ENCODE measurements around the gene KHK. TPM values are rescaled to one million over a fixed set of nuclear protein-coding genes. Genes with fewer than 3 reads are reported as not detected.

KHK gene
- polyA plus RNA-seq, 1 of the 3 experiments (the other 2 are of a cell fraction) = 10.3 TPM

DNA sequence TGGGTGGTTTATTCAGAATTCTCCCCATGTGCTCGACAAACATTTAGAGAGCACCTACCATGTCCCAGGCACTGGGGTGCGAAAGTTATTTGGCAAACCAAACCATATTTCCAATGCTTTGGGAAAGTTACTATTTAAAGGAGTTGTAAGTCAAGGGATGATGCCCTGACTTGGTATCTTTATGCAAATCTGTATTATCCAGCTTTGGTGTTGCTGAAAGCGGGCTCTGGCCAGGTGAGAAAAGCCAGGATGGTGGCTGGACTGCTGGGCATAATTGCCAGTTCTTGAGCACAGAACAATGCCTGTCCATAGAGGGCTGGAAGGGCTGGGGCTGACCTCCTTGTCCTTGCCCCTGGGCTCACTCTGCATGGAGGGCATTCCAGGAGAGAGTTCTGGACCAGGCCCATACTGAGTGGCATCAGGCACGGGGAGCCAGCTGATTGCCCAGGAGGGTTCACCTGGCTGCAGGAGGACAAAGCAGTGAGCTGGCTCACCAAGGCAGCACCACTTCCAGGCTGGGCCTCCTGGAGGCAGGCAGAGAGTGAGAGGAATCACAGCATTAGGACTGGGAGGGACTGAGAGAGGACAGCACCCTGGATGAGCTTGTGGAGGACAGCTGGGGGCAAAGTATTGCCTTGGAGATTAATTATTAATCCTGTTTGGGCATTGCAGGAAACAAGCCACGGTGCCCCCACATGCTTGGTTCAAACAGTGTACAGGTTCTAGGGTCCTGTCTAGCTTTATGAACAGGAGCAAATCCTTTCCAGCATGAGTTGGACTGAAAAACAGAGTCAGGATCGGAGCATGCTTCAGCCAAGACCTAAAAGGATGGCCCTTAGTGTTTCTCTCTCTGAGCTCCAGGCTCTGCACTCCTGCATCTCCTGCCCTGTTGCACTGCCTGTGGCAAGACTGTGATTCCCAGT lies 7.1 kb downstream of the KHK start:
- Histone ChIP-seq H3K9ac (no peak overlapping the region), H2AFZ (ENCODE audit: low read depth) (no peak overlapping the region), H3K27me3 (ENCODE audit: insufficient read depth) (no peaks in the 10 kb centered on the region), H3K4me1 (ENCODE audit: control insufficient read depth in 1 of 2, insufficient read depth in 2 of 2, low read depth in 1 of 2, low read length in 1 of 2) (peaks cover 4 to 28% of the 10 kb centered on the region in 2 experiments; a peak in 2 of 4 replicates), H3K36me3 (replicated peaks in 1 of 2; ENCODE audit: control insufficient read depth in 1 of 2, insufficient read depth in 2 of 2, low read length in 1 of 2) (no peaks in the 10 kb centered on the region), H3K4me3 (ENCODE audit: low read depth in 2 of 2, low read length in 1 of 2) (no peak overlapping the region), H4K20me1 (ENCODE audit: insufficient read depth) (no peaks in the 10 kb centered on the region), H3K27ac (ENCODE audit: low read depth in 2 of 2, low read length in 1 of 2) (no peak overlapping the region), H3K79me2 (ENCODE audit: insufficient read depth) (no peaks in the 10 kb centered on the region), H3K4me2 (no peak overlapping the region), H3K9me3 (no peaks in the 10 kb centered on the region), H3K9me2 (no peaks in the 10 kb centered on the region), H3F3A (replicated peaks; ENCODE audit: insufficient read depth) (no peaks in the 10 kb centered on the region)
- TF ChIP-seq TAF1 (IDR thresholded peaks at IDR 0.05; ENCODE audit: borderline replicate concordance, low read depth, low read length) = no peak
- no peak for TF ChIP-seq EP300 (IDR thresholded peaks at IDR 0.05; ENCODE audit: borderline replicate concordance in 1 of 2, low read depth in 1 of 2, low read length in 1 of 2)
- no peak for TF ChIP-seq JUND (IDR thresholded peaks at IDR 0.05)
- TF ChIP-seq POLR2AphosphoS5 (IDR thresholded peaks at IDR 0.05; ENCODE audit: low read depth, low read length) = no peak
- WGBS (ENCODE audit: low lambda C conversion rate) = 90% methylated on average over 6 of the region's 6 CpGs
- ChIA-PET POLR2A (interaction anchor here (1.4 kb wide), 1 partner anchor 30 kb away, joined by 3 read pairs; the partner anchor contains the start of gene ABHD1), CTCF (interaction anchor here (0.8 to 5.1 kb wide), 13 partner anchors 15 to 209 kb away, joined by 3 to 32 read pairs (median 4); partner anchors contain the start of genes CGREF1, EMILIN1 and TRIM54)
- no peak for DNase-seq

- H3K27ac ChIP-seq (ENCODE audit: low read depth in 2 of 2, low read length in 1 of 2) = no peak overlapping the region
- no peak overlapping the region for H2AFZ ChIP-seq (ENCODE audit: low read depth)
- DNase-seq = no peak
- H3K9me2 ChIP-seq = no peaks in the 10 kb centered on the region
- no peak overlapping the region for H3K4me2 ChIP-seq
- no peak overlapping the region for H3K9ac ChIP-seq
- no peak overlapping the region for H3K4me3 ChIP-seq (ENCODE audit: low read depth in 2 of 2, low read length in 1 of 2)
- ChIA-PET CTCF (interaction anchor here (0.8 to 6.3 kb wide), 11 partner anchors 8 to 209 kb away, joined by 3 to 75 read pairs (median 6); partner anchors contain the start of genes CGREF1, EMILIN1, KHK and TRIM54), POLR2A (interaction anchor here (1.4 kb wide), 1 partner anchor 29 kb away, joined by 3 read pairs; the partner anchor contains the start of gene ABHD1)
- no peaks in the 10 kb centered on the region for H3K79me2 ChIP-seq (ENCODE audit: insufficient read depth)
- H3F3A ChIP-seq (replicated peaks; ENCODE audit: insufficient read depth) = no peaks in the 10 kb centered on the region
- 95% methylated on average over 24 of the region's 24 CpGs for WGBS (ENCODE audit: low lambda C conversion rate)
- TF ChIP-seq FOXJ3 (CRISPR knock-in tag; IDR thresholded peaks at IDR 0.05) = no peak
- no peak for TF ChIP-seq FOXM1 (IDR thresholded peaks at IDR 0.05; ENCODE audit: low read depth)
- no peak for TF ChIP-seq NRF1 (IDR thresholded peaks at IDR 0.05; ENCODE audit: low read depth, low read length)
- TF ChIP-seq TAF1 (IDR thresholded peaks at IDR 0.05; ENCODE audit: borderline replicate concordance, low read depth, low read length) = no peak
- no peak for TF ChIP-seq FOSL2 (IDR thresholded peaks at IDR 0.05; ENCODE audit: borderline replicate concordance, low read depth)
- TF ChIP-seq EZH2phosphoT487 (IDR thresholded peaks at IDR 0.05; ENCODE audit: borderline replicate concordance, low read depth) = no peak
- TF ChIP-seq RAD21 (IDR thresholded peaks at IDR 0.05; ENCODE audit: low read length) = no peak
- TF ChIP-seq, protein P1, sequence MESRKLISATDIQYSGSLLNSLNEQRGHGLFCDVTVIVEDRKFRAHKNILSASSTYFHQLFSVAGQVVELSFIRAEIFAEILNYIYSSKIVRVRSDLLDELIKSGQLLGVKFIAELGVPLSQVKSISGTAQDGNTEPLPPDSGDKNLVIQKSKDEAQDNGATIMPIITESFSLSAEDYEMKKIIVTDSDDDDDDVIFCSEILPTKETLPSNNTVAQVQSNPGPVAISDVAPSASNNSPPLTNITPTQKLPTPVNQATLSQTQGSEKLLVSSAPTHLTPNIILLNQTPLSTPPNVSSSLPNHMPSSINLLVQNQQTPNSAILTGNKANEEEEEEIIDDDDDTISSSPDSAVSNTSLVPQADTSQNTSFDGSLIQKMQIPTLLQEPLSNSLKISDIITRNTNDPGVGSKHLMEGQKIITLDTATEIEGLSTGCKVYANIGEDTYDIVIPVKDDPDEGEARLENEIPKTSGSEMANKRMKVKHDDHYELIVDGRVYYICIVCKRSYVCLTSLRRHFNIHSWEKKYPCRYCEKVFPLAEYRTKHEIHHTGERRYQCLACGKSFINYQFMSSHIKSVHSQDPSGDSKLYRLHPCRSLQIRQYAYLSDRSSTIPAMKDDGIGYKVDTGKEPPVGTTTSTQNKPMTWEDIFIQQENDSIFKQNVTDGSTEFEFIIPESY (IDR thresholded peaks at IDR 0.05; ENCODE audit: borderline replicate concordance, low read depth) = no peak
- TF ChIP-seq, protein P2, sequence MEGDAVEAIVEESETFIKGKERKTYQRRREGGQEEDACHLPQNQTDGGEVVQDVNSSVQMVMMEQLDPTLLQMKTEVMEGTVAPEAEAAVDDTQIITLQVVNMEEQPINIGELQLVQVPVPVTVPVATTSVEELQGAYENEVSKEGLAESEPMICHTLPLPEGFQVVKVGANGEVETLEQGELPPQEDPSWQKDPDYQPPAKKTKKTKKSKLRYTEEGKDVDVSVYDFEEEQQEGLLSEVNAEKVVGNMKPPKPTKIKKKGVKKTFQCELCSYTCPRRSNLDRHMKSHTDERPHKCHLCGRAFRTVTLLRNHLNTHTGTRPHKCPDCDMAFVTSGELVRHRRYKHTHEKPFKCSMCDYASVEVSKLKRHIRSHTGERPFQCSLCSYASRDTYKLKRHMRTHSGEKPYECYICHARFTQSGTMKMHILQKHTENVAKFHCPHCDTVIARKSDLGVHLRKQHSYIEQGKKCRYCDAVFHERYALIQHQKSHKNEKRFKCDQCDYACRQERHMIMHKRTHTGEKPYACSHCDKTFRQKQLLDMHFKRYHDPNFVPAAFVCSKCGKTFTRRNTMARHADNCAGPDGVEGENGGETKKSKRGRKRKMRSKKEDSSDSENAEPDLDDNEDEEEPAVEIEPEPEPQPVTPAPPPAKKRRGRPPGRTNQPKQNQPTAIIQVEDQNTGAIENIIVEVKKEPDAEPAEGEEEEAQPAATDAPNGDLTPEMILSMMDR (IDR thresholded peaks at IDR 0.05) = no peak
- TF ChIP-seq, protein P3, sequence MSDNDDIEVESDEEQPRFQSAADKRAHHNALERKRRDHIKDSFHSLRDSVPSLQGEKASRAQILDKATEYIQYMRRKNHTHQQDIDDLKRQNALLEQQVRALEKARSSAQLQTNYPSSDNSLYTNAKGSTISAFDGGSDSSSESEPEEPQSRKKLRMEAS (IDR thresholded peaks at IDR 0.05; ENCODE audit: low read depth) = no peak
- no peaks in the 10 kb centered on the region for H3K9me3 ChIP-seq
- H3K36me3 ChIP-seq (replicated peaks in 1 of 2; ENCODE audit: control insufficient read depth in 1 of 2, insufficient read depth in 2 of 2, low read length in 1 of 2) = no peaks in the 10 kb centered on the region
- H4K20me1 ChIP-seq (ENCODE audit: insufficient read depth) = no peaks in the 10 kb centered on the region
- no peaks in the 10 kb centered on the region for H3K27me3 ChIP-seq (ENCODE audit: insufficient read depth)
- H3K4me1 ChIP-seq (ENCODE audit: control insufficient read depth in 1 of 2, insufficient read depth in 2 of 2, low read depth in 1 of 2, low read length in 1 of 2) = peaks cover 4 to 21% of the 10 kb centered on the region in 2 experiments; a peak in 2 of 4 replicates
Measured at GRCh38 chr2:27094353-27094984, 7.9 kb downstream of the KHK start.

All from SK-N-SH (cell line).